Measurements from ENCODE around the gene TMEM94.

GRCh38 chr17:75489511-75489955, 33.1 kb downstream of the TMEM94 start:
- no peak for TF ChIP-seq CTCF (conservative IDR thresholded peaks at IDR 0.05; ENCODE audit: low read depth, low read length)
- no peak for TF ChIP-seq EZH2 (IDR thresholded peaks at IDR 0.05; ENCODE audit: borderline replicate concordance, low read depth, low read length, poor library complexity, severe bottlenecking)

Data from A673 (cell line).